Neural cell (in vitro differentiated cells): ENCODE data around the gene RBFOX2. TPM values are rescaled to one million over a fixed set of nuclear protein-coding genes. Genes with fewer than 3 reads are reported as not detected.

Source experiments
- H2AFZ ChIP-seq: fragments of 200-600, 300-800 bp; sonication (generic), shearing (Covaris generic); 2 replicates; pipeline ENCODE4 v1.6.0; 2014; ENCODE audit warnings: low read depth, mild to moderate bottlenecking, antibody characterized with exemption, low read length, moderate library complexity
- H3F3A ChIP-seq: fragments of 200-600 bp; shearing (Covaris generic); 2 replicates; pipeline ENCODE4 v1.6.1; 2016; ENCODE audit warnings: mild to moderate bottlenecking, moderate library complexity, mixed read lengths, antibody characterized with exemption, low read length; ENCODE audit not compliant: insufficient read depth, poor library complexity, severe bottlenecking
- H3K27ac ChIP-seq: fragments of 200-600, 300-800 bp; sonication (generic), shearing (Covaris generic); 2 replicates; pipeline ENCODE4 v1.5.1; 2014; ENCODE audit warnings: mild to moderate bottlenecking, low read length, moderate library complexity
- H3K27me3 ChIP-seq: fragments of 300-800, 200-600 bp; sonication (generic), shearing (Covaris generic); 2 replicates; pipeline ENCODE4 v1.6.0; 2014; ENCODE audit warnings: mild to moderate bottlenecking, low read depth, low read length, moderate library complexity; ENCODE audit not compliant: insufficient read depth
- H3K36me3 ChIP-seq: fragments of 300-800, 200-600 bp; sonication (generic), shearing (Covaris generic); 2 replicates; pipeline ENCODE4 v1.5.1; 2014; ENCODE audit warnings: mild to moderate bottlenecking, antibody characterized with exemption, low read length, moderate library complexity; ENCODE audit not compliant: insufficient read depth
- H3K4me2 ChIP-seq: fragments of 300-800, 200-600 bp; sonication (generic), shearing (Covaris generic); 2 replicates; pipeline ENCODE4 v1.6.0; 2014; ENCODE audit warnings: mild to moderate bottlenecking, low read length
- H3K4me3 ChIP-seq: fragments of 300-800, 200-600 bp; sonication (generic), shearing (Covaris generic); 2 replicates; pipeline ENCODE4 v1.5.1; 2014; ENCODE audit warnings: mild to moderate bottlenecking, low read length, moderate library complexity
- H3K79me2 ChIP-seq: fragments of 200-600 bp; shearing (Covaris generic); replicated peaks from 2 replicates; pipeline ENCODE4 v1.6.0; 2014; ENCODE audit warnings: mild to moderate bottlenecking, low read length, moderate library complexity; ENCODE audit not compliant: insufficient read depth
- H3K9ac ChIP-seq: fragments of 300-800, 200-600 bp; sonication (generic), shearing (Covaris generic); 2 replicates; pipeline ENCODE4 v1.6.1; 2016; ENCODE audit warnings: mild to moderate bottlenecking, low read length, mixed read lengths
- H3K9me2 ChIP-seq: fragments of 200-600 bp; shearing (Covaris generic); 2 replicates; pipeline ENCODE4 v1.6.1; 2016; ENCODE audit warnings: mild to moderate bottlenecking, low read length, mixed read lengths; ENCODE audit not compliant: insufficient read depth
- H3K9me3 ChIP-seq: fragments of 200-600, 300-800 bp; sonication (generic), shearing (Covaris generic); 2 replicates; pipeline ENCODE4 v1.6.1; 2016; ENCODE audit warnings: mild to moderate bottlenecking, mixed run types, low read length, moderate library complexity, mixed read lengths
- H4K20me1 ChIP-seq: fragments of 200-600 bp; shearing (Covaris generic); 2 replicates; pipeline ENCODE4 v1.6.1; 2016; ENCODE audit warnings: mild to moderate bottlenecking, mixed run types; ENCODE audit not compliant: insufficient read depth
- CTCF ChIP-seq: fragments of 450-650 bp; IDR thresholded peaks from 2 replicates; pipeline ENCODE4 v1.5.1; 2014; ENCODE audit warnings: antibody characterized with exemption, mild to moderate bottlenecking, moderate library complexity; ENCODE audit not compliant: poor library complexity, severe bottlenecking
- EP300 ChIP-seq: fragments of 450-650 bp; conservative IDR thresholded peaks from 2 replicates; pipeline ENCODE4 v1.6.1; 2014; ENCODE audit warnings: antibody characterized with exemption, mild to moderate bottlenecking, moderate library complexity; ENCODE audit not compliant: poor library complexity, severe bottlenecking
- EZH2 ChIP-seq: fragments of 200-600, 300-800 bp; shearing (Covaris generic), sonication (generic); IDR thresholded peaks from 2 replicates; pipeline ENCODE4 v1.6.1; 2014; ENCODE audit warnings: antibody characterized with exemption, low read length, borderline replicate concordance, mild to moderate bottlenecking; ENCODE audit not compliant: insufficient read depth, poor library complexity, severe bottlenecking
- MXI1 ChIP-seq: fragments of 450-650 bp; conservative IDR thresholded peaks from 2 replicates; pipeline ENCODE4 v1.6.1; 2014; ENCODE audit warnings: antibody characterized with exemption, mild to moderate bottlenecking; ENCODE audit not compliant: poor library complexity, severe bottlenecking
- POLR2AphosphoS5 ChIP-seq: IDR thresholded peaks from 2 replicates; pipeline ENCODE4 v1.6.1; 2012
- RAD21 ChIP-seq: fragments of 450-650 bp; conservative IDR thresholded peaks from 2 replicates; pipeline ENCODE4 v1.6.1; 2014; ENCODE audit warnings: antibody characterized with exemption, mild to moderate bottlenecking, moderate library complexity
- REST ChIP-seq: IDR thresholded peaks from 2 replicates; pipeline ENCODE4 v1.6.1; 2012; ENCODE audit warnings: borderline replicate concordance
- SMC3 ChIP-seq: fragments of 450-650 bp; conservative IDR thresholded peaks from 2 replicates; pipeline ENCODE4 v1.6.1; 2014; ENCODE audit warnings: antibody characterized with exemption, mild to moderate bottlenecking, moderate library complexity; ENCODE audit not compliant: poor library complexity
- TAF1 ChIP-seq: IDR thresholded peaks from 2 replicates; pipeline ENCODE4 v1.6.1; 2012; ENCODE audit warnings: low read depth
- polyA plus RNA-seq: library from polyadenylated mRNA; depleted of rRNA; stranded (reverse); fragments of >200 nt; gene quantifications from 2 replicates; pipeline ENCODE4 v1.2.3, GENCODE V29; 2014

RBFOX2 gene
- polyA plus RNA-seq, 1 donor from 2014 or later, result 529 TPM

- Histone ChIP-seq H3K27me3 (no peaks in the 10 kb centered on the region), H3K36me3 (no peaks in the 10 kb centered on the region), H4K20me1 (no peaks in the 10 kb centered on the region), H3K4me2 (no peak overlapping the region), H3K27ac (no peak overlapping the region), H3K9me2 (no peaks in the 10 kb centered on the region), H3F3A (no peaks in the 10 kb centered on the region), H2AFZ (no peak overlapping the region), H3K9me3 (no peaks in the 10 kb centered on the region), H3K9ac (no peak overlapping the region), H3K4me3 (no peak overlapping the region), H3K79me2 (no peaks in the 10 kb centered on the region)
- TF ChIP-seq SMC3 (no peak), EZH2 (no peak), MXI1 (no peak), CTCF (no peak), EP300 (no peak), POLR2AphosphoS5 (no peak)
Observed at GRCh38 chr22:35733791-35734516, 294.7 kb downstream of the RBFOX2 start.

- Histone ChIP-seq H3F3A (no peaks in the 10 kb centered on the region), H3K9ac (no peak overlapping the region), H3K4me3 (no peak overlapping the region), H3K9me3 (no peaks in the 10 kb centered on the region), H3K9me2 (no peaks in the 10 kb centered on the region), H2AFZ (no peak overlapping the region), H3K36me3 (no peaks in the 10 kb centered on the region), H3K27me3 (no peaks in the 10 kb centered on the region), H3K27ac (no peak overlapping the region), H3K4me2 (no peak overlapping the region), H3K79me2 (no peaks in the 10 kb centered on the region), H4K20me1 (no peaks in the 10 kb centered on the region)
- no peak for TF ChIP-seq SMC3
- no peak for TF ChIP-seq EP300
Observed at GRCh38 chr22:35733036-35733435, 295.6 kb downstream of the RBFOX2 start.

- H3K9ac ChIP-seq, result no peak overlapping the region
- H3K27ac ChIP-seq, result no peak overlapping the region
- H4K20me1 ChIP-seq, result no peaks in the 10 kb centered on the region
- H3K9me3 ChIP-seq, result no peaks in the 10 kb centered on the region
- no peaks in the 10 kb centered on the region for H3K36me3 ChIP-seq
- H3F3A ChIP-seq, result no peaks in the 10 kb centered on the region
- no peaks in the 10 kb centered on the region for H3K27me3 ChIP-seq
- no peak overlapping the region for H3K4me3 ChIP-seq
- no peaks in the 10 kb centered on the region for H3K79me2 ChIP-seq
- no peak for TF ChIP-seq RAD21
- no peak for TF ChIP-seq EP300
- TF ChIP-seq EZH2, result no peak
- TF ChIP-seq REST, result no peak
- no peak for TF ChIP-seq POLR2AphosphoS5
- TF ChIP-seq CTCF, result no peak
- no peak for TF ChIP-seq MXI1
- TF ChIP-seq TAF1, result no peak
- TF ChIP-seq SMC3, result no peak
- H2AFZ ChIP-seq, result no peak overlapping the region
- no peaks in the 10 kb centered on the region for H3K9me2 ChIP-seq
- no peak overlapping the region for H3K4me2 ChIP-seq
Observed at GRCh38 chr22:35732116-35732515, 296.5 kb downstream of the RBFOX2 start.
